Forelimb muscle (tissue), 1 donor: ENCODE data around the gene BSDC1. TPM values are rescaled to one million over a fixed set of nuclear protein-coding genes. Genes with fewer than 3 reads are reported as not detected.

Experiments
- DNase-seq: peaks from one replicate; pipeline ENCODE4 v3.0.0-alpha.2; 2013; ENCODE audit warnings: low read depth
- polyA plus RNA-seq: library from polyadenylated mRNA; unstranded; fragments of 120-200 nt; gene quantifications from one replicate; pipeline ENCODE4 v1.2.1, GENCODE V29; 2013; ENCODE audit not compliant: insufficient read length

The BSDC1 gene
- polyA plus RNA-seq, 1 donor, result 39.6 TPM

DNA sequence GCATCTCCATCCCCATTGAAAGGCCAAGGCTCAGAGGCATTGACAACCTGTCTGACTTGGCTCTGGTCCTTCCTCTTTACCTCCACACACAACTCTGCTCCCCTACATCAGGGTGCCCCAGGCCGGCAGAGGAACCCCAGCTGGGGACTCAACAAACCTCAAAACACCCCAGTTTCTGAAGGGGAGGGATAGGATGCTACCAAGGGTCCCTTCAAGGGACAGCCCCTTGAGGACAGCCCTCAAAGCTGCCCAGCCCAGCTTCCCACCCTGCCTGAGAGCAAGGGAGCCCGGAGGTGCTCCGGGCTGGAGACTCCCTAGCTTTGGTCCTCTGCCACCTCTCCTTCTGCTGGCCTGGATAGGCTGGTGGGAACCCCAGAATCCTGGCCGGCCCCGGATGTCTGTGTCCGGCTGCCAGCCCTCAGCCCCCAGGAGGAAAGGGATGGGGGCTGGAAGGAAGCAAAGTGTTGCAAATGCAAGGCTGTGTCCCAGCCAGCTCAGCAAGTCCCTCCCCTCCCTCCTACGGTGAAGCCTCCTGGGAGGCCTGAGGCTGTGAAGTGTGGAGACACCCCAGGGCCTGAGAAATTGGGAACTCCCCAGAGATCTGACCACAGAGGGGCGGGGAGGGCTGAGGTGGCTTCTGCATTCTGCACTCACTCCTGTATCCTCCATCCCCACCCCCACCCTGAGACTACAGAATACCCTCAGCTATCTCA is 57.1 kb downstream of the BSDC1 start:
- DNase-seq, result no peak

DNA sequence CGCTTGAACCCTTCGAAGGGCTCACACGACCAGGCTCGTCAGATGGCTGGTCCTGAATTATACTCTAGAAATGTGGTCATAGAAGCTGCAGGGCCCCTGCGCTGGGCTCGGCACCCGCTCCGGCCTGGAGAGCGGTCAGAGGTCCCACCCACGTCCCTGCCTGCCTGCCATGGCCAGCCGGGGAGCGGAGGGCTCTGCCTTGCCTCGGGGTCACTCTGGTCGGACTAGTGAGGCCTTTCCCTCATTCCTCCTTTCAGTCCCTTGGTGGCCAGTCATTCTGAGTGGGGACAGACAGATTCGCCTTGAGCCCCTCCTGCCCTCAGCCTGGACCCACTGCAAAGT is 57.7 kb downstream of the BSDC1 start:
- DNase-seq, result no peak

DNA sequence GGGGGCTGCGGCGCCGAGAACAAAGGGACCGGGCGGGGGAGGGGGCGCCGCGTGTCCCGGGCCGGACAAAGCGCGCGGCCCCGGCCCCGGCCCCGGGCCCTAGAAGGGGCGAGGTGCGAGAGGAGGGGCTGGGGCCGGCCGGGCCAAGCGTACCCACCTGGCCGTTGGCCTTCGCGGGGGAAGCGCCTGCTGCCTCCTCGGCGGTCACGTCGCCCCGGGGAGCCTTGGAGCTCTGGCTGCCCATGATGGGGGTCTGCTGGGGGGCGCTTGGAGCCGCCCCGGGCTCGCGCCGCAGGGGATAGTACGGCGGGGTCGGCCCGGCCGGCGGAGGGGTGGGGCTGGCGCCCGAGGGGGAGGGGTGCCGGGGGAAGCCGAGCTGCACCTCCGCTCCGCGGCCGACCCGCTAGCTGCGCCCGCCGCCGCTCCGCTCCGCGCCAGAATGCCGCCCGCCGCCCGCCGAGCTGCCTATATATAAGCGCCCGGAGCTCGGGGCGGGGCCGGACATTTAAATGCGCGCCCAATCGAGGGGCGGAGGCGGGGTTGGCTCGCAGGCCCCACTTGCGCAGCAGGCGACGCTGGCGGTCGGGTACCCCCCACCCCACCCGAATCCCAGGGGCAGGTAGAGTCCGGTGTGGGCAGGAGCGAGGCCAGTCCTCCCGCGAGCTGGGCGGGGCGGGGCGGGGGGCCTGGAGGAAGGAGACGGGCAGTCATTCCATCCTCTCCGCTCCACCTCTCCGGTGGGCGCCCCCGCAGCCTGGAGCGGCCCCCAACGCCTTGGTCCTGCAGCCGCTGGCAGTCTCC is 58.3 kb downstream of the BSDC1 start, which contains the start of gene MARCKSL1:
TSS of gene MARCKSL1 (minus strand) at position 444 of the 801 bp plus-strand sequence. CDS start at position 244, 200 bp downstream.
- DNase-seq, result no peak

DNA sequence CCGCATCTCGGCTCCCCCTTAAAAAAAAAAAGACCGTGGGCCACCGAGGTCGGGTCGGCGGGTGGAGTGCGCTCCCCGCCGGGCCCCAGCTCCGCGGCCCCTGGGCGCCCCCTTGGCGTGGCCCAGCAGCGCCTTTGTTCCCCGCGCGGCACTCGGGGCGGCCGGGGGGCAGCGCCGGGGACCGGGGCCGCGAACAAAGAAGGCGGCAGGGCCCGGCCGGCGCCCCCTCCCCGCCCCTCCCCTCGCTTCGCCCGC is 58.8 kb downstream of the BSDC1 start:
- no peak for DNase-seq

DNA sequence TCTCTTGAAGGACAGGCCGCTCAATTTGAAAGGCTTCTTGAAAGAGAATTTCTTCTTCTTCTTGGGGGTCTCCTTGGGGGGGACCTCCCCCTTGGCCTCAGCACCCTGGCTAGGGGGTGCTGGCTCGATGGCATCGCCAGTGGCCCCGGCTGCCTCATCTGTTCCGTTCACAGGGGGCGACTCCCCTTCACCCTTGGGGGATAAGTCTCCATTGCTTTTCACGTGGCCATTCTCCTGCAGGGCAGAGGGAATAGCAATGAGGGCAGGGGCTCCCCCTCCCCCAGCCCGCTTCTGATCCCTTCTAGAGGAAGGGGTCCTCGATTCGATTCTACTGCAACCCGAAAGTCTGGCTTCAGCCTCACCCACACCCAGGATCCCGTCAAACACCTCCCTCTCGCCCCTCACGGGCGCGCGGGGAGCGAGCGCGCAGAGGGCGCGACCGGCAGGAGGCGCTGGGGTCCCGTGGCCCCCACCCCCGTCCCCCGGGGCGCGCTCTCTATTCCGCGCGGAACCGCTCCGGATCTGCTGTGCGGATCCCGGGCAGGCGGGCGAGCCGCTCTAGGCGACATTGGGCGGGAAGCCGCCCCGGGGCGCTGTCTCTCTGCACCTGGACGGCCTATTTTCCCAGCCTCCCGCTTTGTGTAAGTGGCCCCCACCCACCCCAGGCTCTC is 59.2 kb downstream of the BSDC1 start:
- no peak for DNase-seq

DNA sequence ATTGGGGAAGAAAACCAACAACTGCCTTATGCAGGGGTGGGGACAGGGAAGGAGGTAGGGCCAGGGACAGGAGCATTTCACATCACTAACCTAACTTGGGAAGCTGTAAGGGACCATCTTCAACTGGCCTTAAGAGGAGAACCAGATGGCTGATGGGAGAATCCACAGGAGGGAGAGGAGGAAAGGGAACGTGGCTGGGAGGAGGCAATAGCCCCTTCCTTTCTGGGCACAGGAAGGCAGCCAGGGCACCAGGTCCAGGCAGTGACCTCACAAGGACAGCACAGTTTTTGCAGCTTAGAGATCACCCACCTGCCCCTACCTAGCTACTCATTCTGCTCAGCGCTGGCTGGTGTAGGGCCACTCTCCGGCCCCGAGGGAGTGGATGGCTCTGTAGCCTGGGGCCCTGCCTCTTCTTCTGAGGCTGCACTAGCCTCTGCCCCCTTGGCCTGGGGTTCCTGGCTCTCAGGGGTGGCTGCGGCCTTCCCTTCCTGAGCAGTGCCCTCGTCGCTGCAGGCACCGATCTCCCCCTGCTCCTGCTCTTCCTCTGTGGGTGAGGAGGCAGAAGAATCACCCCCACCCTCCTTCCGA is 59.9 kb downstream of the BSDC1 start:
- no peak for DNase-seq

DNA sequence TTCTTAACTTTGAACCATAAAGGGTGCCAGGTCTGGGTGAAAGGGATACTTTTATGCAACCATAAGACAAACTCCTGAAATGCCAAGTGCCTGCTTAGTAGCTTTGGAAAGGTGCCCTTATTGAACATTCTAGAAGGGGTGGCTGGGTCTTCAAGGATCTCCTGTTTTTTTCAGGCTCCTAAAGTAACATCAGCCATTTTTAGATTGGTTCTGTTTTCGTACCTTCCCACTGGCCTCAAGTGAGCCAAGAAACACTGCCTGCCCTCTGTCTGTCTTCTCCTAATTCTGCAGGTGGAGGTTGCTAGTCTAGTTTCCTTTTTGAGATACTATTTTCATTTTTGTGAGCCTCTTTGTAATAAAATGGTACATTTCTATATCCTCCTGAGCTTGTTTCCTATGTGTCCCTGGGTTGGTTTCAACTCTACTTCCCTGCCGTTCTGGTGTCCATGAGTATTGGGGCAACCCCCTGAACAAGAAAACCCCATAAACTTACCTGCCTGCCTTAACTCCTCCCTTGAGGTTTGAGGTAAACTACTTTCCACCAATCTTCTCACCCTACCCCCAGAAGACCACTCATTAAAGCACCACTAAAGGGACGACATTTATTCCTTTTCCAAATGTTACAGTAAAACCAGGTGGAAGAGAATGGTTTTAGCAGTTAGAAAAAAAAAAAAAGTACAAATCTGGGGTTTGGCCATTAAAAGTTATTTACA is 60.8 kb downstream of the BSDC1 start:
- no peak for DNase-seq

DNA sequence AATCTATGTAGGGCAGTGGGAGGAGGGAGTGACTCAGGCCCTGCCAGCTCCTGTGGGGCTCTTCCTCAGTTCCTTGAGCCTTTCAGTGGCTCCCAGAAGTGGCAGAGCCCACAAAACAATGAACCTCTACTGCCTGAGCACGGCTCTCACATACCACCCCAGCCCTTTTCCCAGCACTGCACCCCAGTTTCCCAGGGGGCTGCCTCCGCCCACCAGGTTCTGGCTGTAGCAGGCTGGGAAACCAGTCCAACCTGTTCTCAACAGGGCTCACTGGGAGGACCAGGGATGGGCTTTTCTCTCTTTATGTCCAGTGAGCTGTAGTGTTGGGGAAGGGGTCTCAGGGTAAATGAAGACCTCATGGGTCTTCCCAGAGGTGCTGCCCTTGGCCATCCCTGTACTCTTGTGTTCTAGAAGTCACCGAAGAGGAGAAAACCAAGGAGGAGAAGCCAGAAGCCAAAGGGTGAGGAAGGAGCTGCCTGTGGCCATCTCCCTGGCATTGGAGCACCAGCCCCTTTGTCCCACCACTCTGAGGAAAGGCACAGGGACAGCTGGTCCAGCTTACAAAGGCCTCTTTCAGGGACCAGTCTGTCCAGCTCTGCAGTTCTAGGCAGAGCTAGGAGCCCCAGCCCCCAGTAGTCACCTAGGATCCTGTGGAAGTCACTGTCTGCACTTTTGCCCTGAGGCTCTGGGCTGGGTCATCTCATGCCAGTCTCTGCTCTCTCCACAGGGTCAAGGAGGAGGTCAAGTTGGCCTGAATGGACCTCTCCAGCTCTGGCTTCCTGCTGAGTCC is 61.8 kb downstream of the BSDC1 start:
- DNase-seq, result no peak

DNA sequence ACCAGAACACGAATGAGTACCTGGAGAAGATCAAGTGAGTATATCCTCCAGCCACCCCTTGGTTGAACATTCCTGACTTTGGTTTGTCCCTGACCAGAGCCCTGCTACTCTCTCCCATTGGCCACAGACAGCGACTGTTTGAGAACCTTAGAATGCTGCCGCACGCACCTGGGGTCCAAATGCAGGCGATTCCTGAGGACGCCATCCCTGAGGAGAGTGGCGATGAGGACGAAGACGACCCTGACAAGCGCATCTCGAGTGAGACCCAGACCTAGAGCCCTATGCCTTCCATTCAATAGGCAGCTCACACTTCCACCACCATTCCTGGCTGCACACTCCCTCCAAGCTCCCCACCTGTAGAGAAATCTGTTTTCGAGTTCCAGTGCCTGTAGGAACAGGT is 62.7 kb downstream of the BSDC1 start:
- no peak for DNase-seq

DNA sequence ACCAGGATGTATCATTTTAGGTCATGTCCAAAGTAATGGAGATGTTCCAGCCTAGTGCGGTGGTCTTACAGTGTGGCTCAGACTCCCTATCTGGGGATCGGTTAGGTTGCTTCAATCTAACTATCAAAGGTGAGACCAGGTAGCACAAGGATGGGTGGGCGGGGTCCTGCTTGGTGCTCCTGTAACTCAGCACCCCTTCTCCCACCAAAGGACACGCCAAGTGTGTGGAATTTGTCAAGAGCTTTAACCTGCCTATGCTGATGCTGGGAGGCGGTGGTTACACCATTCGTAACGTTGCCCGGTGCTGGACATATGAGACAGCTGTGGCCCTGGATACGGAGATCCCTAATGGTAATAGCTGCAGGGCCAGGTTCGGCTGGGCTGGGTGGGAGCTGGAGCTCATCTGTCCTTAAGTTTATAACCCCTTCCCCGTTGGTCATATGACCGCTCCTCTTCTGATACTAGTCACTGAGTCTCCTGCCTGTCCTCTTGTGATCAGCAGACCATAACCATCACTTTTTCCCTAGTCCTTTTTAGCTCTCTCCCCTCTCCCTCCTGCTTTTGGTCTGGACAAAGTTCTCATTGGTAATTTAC is 63.6 kb downstream of the BSDC1 start:
- DNase-seq, result no peak

DNA sequence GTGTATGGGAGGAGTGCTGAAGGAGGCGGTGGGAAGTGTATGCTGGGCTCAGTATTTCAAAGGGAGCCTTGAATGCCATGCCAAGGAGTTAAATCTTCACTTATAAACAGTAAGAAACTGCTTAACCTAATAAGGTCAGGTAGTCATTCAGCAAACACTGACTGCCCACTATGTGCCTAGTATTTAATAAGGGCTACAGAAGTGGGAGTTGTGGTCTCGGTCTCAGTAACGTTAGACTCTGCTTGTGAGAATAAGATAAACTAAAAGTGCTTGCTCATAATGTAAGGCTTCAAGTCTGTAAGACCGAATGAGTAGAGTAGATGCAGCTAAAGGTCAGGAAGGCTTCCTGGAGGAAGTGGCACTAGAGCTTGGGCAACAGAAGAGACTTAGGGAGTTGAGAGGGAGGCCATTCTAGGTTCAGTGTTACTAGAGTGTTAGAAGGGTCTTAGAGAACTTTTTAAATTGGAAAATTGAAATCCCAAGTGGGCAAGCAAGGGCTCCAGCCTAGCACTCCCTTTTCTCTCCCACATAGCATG is 64.2 kb downstream of the BSDC1 start:
- DNase-seq, result no peak

DNA sequence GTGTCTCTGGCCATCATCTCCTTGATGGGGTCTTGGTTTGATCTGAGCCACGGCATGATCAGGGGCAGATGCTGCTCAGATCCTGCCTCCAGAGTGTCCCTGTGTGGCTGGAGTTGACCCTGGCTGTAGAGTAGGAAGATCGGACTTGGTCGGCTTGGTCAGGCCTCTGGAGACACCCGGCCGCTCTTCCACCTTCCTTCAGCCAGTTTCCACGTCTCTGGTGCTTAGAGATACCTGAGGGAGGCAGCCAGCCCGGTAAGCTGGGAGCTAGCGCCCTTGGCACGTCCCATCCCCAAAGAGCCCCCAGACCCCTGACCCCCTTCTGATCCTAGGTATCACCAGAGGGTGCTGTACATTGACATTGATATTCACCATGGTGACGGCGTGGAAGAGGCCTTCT is 67.0 kb downstream of the BSDC1 start:
- DNase-seq, result no peak

DNA sequence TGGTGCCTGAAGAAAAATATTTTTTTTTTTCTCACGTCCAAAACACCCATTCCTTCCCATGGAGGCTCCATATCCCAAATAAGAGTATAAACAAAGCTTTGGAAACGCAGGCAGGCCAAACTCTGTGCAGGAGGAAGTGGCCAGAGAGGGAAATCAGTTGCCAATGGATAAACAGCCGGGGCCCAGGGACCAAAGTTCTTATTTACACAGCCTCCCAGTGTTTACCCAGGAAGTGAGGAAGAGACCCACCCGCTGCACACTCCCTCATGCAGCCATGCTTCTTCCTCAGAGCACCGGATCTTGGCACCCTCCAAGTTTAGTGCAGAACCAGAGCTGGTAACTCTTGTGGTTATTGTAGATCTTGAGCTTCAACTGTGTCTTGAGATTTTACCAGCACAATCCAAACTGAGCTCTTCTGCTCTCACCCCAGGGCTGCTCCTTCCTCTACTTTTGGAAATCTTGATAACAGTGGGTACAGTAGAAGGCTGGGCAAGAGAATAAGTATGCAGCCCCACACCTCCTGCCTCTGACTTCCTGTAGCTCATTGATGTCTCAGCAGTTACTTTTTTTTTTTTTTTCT is 72.4 kb downstream of the BSDC1 start:
- no peak for DNase-seq

DNA sequence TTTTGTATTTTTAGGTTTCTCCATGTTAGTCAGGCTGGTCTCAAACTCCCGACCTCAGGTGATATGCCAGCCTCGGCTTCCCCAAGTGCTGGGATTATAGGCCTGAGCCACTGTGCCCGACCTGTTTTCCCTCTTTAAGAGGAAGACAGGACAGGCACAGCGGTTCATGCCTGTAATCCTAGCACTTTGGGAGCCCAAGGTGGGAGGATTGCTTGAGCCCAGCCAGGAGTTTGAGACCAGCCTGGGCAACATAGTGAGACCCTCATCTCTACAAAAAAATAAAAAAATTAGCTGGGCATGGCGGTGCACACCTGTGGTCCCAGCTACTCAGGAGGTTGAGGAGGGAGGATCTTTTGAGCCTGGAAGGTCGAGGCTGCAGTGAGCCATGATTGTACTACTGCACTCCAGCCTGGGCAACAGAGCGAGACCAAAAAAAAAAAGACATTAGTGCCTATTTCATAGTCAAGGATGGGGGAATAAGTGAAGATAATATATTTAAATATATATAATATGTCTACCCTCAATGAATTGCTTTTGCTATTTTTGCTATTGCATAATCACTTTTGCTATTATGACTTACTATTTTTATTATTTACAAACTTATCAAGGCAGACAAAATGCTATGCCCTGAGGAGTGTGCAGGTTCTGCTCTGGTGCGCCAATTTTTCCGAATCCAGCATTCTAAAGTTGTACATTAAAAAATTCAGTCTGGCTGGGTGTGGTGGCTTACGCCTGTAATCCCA is 75.9 kb downstream of the BSDC1 start:
- no peak for DNase-seq

DNA sequence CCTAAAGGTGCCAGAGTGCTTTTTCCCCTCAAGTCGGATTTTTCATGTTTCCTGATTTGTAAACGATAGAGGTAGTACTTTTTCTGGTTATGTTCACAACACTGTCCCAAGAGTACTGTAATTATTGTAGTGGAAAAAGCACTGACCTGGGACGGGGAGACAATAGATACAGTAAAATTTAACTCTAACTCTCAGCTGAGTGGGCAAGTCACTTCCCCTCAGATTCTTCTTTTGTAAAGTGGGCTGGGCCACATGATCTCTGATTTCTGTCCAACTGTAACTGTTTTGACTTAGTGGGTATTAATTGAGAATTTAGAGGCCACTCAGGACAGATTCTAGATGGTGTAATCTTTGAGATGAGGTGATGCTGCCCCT is 77.4 kb downstream of the BSDC1 start:
- no peak for DNase-seq
